Calu3 (cell line): Measurements from ENCODE around the gene C14orf93. TPM values are rescaled to one million over a fixed set of nuclear protein-coding genes. Genes with fewer than 3 reads are reported as not detected.
A peak's percentile ranks its signal among the peaks of the same experiment; 100 is the strongest.

Source experiments
- BruUV-seq: library from RNA; stranded (reverse); fragments of 400-500 nt; replicated peaks from 2 replicates; lab custom pipeline; 2021; lab: Mats Ljungman, UMichigan
- CTCF ChIA-PET: fragments of 300-600 bp; sonication (Branson Sonifier 250); formaldehyde crosslinking; loops from one replicate; lab custom pipeline; 2022; ENCODE audit warnings: antibody characterized with exemption; lab: Charles Lee
- DNase-seq: peaks from one replicate; pipeline ENCODE4 v3.0.0; 2022
- H3K27ac Mint-ChIP-seq: one replicate; pipeline ENCODE4 v1.8.0; 2022; ENCODE audit warnings: mixed read lengths; ENCODE audit not compliant: unreplicated experiment
- H3K27me3 Mint-ChIP-seq: one replicate; pipeline ENCODE4 v1.8.0; 2022; ENCODE audit warnings: mixed read lengths; ENCODE audit not compliant: unreplicated experiment
- H3K36me3 Mint-ChIP-seq: one replicate; pipeline ENCODE4 v1.8.0; 2022; ENCODE audit warnings: mild to moderate bottlenecking, moderate library complexity, mixed read lengths; ENCODE audit not compliant: insufficient read depth, unreplicated experiment
- H3K4me1 Mint-ChIP-seq: one replicate; pipeline ENCODE4 v1.8.0; 2022; ENCODE audit warnings: mild to moderate bottlenecking, low read depth, mixed read lengths; ENCODE audit not compliant: unreplicated experiment
- H3K4me3 Mint-ChIP-seq: one replicate; pipeline ENCODE4 v1.8.0; 2022; ENCODE audit warnings: mild to moderate bottlenecking, low read depth, moderate library complexity, mixed read lengths; ENCODE audit not compliant: unreplicated experiment
- H3K9me3 Mint-ChIP-seq: one replicate; pipeline ENCODE4 v1.8.0; 2022; ENCODE audit warnings: low read depth, mixed read lengths; ENCODE audit not compliant: unreplicated experiment
- CTCF ChIP-seq: fragments of 200-600 bp; IDR thresholded peaks from one replicate; pipeline ENCODE4 v1.8.0; 2022; ENCODE audit warnings: antibody characterized with exemption; ENCODE audit not compliant: unreplicated experiment
- intact Hi-C: fragments of 100-400 bp; cut with micrococcal nuclease; formaldehyde crosslinking; loops from one replicate; pipeline ENCODE4 v1.10.0; 2022; ENCODE audit not compliant: unreplicated experiment
- total RNA-seq: library from RNA; stranded (reverse); gene quantifications from 2 replicates; pipeline ENCODE4 v1.2.3, GENCODE V29; 2022

The C14orf93 gene
- total RNA-seq, 1 experiment from 2014 or later = 9.6 TPM

DNA sequence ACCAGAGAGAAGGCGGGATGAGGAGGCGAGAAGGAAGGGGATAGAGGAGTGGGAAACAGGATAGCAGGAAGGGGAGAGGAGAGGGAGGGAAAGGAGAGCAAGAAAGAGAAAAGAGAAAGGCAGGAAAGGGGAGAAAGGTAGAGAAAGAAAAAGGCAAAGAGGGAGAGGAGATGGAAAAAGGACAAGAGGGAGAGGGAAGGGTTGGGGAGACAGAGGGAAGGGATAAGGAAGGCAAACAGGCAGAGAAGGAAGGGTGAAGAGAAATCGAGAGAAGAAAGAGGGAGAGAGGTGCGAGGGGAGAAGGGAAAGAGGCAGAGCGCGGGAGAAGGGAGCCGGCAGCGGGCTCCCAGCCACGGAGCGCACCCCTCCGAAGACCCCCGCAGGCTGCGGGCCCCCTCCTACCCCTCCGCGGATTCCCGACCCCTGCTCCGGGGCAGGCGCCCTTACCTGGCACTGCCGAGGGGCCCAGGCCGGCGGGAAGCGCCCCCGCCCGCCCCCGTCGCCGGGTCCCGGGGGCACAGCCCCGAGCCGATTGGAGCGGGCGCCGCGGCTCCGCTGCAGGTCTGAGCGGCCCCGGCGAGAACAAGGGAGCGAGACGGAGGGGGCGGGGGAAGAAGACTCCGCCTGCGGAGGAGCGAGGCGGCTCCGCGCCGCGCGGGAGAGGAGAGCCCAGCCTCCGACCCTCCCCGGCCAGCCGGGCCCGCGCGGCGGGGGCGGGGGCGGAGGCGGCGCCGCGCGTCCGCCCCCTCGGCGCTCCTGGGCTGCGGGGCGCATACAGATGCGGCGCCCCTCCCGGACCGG is 47.2 kb upstream of the C14orf93 start, which contains the start of gene CDH24:
Gene CDH24 (minus strand): TSS at position 565 of the 801 bp plus-strand sequence. CDS start 1,787 bp downstream, outside the sequence.
- CTCF ChIA-PET = interaction anchor here (1.0 to 3.3 kb wide), 11 partner anchors 12 to 101 kb away, joined by 3 to 46 read pairs (median 6); partner anchors contain the start of gene AJUBA
- Mint-ChIP-seq H3K9me3 (no peaks in the 10 kb centered on the region), H3K4me3 (peak within 1 kb of the TSS; percentile 69), H3K27ac (peak within 1 kb of the TSS; percentile 81), H3K36me3 (peaks cover 45% of the 10 kb centered on the region), H3K27me3 (no peaks in the 10 kb centered on the region), H3K4me1 (peaks cover 26% of the 10 kb centered on the region)
- BruUV-seq = no TSS peak
- DNase-seq = peak; percentile 70
- intact Hi-C loops = loop anchor here (2.0 kb wide), 1 partner anchor 70 kb away; no protein-coding TSS in a partner anchor
- no peak for TF ChIP-seq CTCF

DNA sequence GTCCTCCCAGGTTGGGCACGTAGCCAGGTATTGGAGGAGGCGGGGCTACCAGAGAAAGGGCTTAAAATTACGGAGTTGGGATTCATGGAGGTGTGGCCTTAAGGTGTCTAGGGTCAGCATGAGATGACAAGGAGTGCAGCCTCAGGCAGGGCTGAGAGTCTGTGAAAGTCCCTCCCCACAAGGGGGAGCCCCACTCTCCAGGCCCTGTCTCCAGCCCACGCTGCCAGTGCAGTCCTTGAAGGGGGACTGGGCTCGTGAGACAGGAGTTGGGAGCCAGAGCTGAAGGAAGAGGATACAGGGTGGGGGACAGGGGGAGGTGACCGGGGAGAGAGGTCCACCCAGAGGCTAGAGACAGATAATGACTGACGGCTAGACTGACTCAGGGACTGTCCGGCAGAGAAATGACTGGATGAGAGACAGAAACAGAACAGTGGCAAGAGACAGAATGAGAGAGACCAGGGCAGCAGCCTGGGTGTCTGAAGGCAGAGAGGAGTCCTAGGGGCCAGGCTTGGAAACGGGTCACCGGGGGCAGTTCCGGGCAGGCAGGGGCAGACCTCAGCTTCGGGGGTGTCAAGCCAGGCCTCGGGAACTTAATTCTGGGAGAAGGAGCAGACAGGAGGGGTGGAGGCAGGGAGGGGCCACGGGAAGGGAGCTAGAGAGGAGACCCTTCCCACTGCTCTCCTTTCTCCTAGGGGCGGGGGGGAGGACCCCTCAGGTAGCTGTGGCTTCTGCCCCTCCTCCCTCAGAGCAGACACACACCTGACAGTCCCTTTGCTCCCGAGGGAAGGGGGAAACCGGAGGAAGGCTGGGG is 46.4 kb upstream of the C14orf93 start:
- BruUV-seq = no TSS peak
- peak; percentile 83 for DNase-seq
- peaks cover 37% of the 10 kb centered on the region for H3K36me3 Mint-ChIP-seq
- intact Hi-C loops = loop anchor here (2.0 kb wide), 1 partner anchor 70 kb away; no protein-coding TSS in a partner anchor
- H3K27me3 Mint-ChIP-seq = no peaks in the 10 kb centered on the region
- H3K4me1 Mint-ChIP-seq = peaks cover 23% of the 10 kb centered on the region
- TF ChIP-seq CTCF = peak; percentile 69
- H3K4me3 Mint-ChIP-seq = peak overlapping the region; percentile 69
- no peaks in the 10 kb centered on the region for H3K9me3 Mint-ChIP-seq
- CTCF ChIA-PET = interaction anchor here (0.5 to 3.3 kb wide), 6 partner anchors 12 to 343 kb away, joined by 3 to 10 read pairs (median 4); no protein-coding TSS in a partner anchor
- peak overlapping the region; percentile 81 for H3K27ac Mint-ChIP-seq

DNA sequence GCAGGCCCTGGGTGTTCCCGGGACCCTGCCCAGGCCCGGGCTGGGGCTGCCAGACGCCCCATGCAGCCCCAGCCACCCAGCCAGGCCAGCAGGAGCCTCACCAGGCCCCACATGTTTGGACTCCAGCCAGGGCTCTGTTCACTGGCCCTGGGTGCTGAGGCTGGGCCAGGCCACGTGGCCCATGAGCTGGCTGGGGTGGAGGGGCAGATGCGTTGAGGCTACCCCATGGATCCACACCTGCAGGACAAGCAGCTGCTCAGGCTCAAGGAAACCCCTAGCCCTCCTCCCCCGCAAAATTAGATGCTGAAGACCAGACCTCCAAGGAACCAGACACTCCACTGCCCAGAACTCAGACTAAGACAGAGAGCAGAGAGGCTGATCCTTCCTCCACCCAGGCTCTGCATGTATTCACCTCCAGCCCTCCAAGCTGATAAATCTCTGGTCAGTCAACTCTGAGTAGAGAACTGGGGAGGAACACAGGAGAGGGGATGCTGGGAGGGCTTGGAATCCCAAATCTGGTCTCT is 45.7 kb upstream of the C14orf93 start:
- intact Hi-C loops = loop anchor here (2.0 kb wide), 1 partner anchor 69 kb away; no protein-coding TSS in a partner anchor
- H3K4me1 Mint-ChIP-seq = peaks cover 23% of the 10 kb centered on the region
- H3K27ac Mint-ChIP-seq = peak overlapping the region; percentile 81

More for the DNA sequence above, 45.7 kb upstream of the C14orf93 start:
- peak overlapping the region; percentile 69 for H3K4me3 Mint-ChIP-seq
- H3K9me3 Mint-ChIP-seq = no peaks in the 10 kb centered on the region
- H3K27me3 Mint-ChIP-seq = no peaks in the 10 kb centered on the region
- DNase-seq = no peak
- peaks cover 32% of the 10 kb centered on the region for H3K36me3 Mint-ChIP-seq
- BruUV-seq = no TSS peak
- no peak for TF ChIP-seq CTCF
- CTCF ChIA-PET = interaction anchor here (0.5 to 3.3 kb wide), 5 partner anchors 13 to 79 kb away, joined by 3 to 10 read pairs (median 5); no protein-coding TSS in a partner anchor
